GOT3 (cell line): ENCODE results near the gene OR4Q3.
"Not testable (repeated sequence)": the region's sequence is repeated elsewhere in the genome, so short reads cannot be mapped to it uniquely, and the experiment has no call there.

Experiments used
- DNase-seq: peaks from one replicate; lab custom pipeline; 2025; ENCODE audit warnings: mixed read lengths; lab: John Stamatoyannopoulos, UW

Gene OR4Q3

DNA sequence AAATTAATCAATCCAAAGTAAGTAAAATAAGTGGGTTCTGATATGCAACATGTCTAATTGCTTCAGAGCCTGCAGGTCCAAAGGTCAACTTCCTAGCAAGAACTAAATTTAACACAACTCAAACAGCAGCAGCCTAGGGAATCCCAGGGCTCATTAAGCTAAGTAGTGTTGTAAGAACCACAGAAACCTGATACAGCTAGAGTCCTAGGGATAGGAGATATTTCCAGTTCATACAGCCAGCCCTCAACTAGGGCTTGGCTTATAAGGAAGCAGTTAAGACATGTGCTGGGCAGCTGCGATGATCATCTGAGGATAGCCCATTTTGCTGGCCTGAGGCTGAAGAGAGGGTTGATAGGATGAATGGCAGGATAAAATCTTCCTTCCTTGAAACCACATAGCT, at the start of gene OR4Q3:
Gene OR4Q3, plus strand, starts transcription at position 316 of the 400 bp plus-strand sequence.
- DNase-seq = no peak

DNA sequence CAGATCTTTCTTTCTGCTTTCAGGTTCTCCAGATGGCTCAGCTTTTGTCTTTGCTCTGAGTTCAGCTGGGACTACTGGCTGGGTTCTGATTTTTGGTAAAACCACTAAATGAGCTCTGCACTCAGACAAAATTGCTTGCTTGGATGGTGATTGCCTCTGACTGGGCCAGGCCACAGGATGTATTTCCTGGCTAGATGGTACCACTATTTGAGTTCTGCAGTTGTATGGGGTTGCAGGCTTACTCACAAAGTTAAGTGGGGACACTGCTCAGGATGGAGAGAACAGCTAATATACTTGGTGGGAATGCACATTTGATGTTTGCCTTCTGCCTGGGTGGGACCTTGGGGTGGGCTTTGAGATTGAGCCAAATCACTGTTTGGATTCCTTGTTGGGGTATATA, 14.0 kb upstream of the OR4Q3 start:
- no peak for DNase-seq

DNA sequence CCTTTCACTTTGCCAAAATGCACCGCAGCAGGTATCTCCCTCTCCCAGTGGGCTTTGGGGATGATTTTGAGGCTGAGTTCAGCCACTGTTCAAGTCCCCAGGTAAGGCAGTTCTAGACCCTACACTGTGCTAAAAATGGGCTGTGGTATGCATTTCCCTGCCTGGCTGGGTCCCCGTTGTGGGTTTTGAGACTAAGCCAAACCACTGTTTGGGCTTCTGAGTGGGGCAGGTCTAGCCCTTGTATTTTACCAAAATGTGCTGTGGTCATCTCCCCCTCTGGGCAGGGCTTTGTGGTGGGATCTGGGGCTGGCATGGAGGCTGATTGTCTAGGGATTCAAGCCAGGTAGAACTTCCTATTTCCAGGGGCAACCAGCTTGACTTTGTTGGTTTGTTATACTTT, 13.6 kb upstream of the OR4Q3 start:
- DNase-seq = no peak

DNA sequence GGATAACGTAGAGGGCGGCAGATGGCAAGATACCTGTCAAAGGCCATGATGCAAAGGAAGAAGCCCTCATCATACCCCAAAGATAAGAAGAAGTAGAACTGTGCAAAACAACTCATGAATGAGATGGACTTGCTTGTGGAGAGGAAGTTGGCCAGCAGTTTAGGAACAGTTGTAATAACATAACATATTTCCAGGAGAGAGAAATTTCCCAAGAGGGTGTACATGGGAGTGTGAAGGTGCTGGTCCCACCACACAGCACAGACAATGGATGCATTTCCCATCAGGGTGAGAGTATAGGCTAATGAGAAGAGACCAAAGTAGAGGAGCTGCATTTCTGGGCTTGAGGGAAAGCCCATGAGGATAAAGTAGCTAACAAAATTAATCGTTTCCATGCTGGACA, 9.5 kb upstream of the OR4Q3 start:
- DNase-seq = not testable (repeated sequence)

DNA sequence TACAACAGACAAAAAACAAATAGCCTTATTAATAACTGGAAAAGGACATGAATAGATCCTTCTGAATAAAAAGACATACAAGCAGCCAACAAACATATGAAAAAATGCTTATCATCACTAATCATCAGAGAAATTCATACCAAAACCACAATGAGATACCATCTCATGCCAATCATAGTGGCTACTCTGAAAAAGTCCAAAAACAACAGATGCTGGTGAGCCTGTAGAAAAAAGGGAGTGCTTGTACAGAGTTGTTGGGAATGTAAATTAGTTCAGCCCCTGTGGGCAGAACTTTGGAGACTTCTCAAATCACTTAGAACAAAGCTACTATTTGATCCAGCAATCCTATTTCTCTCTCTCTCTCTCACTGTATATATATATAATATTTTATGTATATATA, 8.9 kb downstream of the OR4Q3 start:
- not testable (repeated sequence) for DNase-seq

DNA sequence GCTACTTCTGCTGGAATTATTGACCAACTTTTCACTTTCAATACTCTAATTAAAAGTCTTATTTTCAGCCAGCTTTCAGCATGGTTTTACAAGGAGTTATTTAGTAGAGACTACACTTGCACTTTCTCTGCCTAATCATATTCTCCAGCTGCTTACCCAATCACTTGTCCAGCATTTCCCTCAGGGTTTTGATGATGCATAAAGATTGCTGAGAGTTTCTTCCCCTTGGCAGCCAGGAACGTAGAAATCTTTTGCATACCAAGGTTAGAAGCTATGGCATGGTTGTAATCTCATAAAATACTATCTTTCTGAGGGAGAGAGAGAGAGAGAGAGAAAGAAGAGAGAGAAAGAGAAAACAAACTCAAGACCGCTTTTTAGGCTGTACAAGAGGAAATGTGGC, 10.8 kb downstream of the OR4Q3 start:
- no peak for DNase-seq

DNA sequence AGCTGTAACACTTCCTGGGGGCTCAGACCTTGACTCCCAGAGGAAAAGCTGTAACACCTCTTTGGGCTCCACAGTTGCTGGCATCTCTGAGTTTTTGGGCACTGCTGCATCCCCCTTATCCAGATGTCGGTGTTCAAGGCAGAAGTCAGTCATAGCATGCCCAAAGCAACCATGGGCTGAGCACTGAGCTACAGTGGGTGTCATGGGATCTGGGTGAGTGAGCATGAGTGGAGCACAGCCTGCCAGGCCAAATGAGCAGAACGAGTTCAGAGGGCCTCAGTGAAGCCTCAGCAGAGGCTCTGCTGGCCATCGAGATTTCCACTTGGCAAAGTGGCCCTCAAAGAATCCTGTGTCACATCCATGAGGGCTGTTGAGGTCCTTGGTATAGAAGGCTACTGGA, 28.1 kb downstream of the OR4Q3 start:
- not testable (repeated sequence) for DNase-seq

DNA sequence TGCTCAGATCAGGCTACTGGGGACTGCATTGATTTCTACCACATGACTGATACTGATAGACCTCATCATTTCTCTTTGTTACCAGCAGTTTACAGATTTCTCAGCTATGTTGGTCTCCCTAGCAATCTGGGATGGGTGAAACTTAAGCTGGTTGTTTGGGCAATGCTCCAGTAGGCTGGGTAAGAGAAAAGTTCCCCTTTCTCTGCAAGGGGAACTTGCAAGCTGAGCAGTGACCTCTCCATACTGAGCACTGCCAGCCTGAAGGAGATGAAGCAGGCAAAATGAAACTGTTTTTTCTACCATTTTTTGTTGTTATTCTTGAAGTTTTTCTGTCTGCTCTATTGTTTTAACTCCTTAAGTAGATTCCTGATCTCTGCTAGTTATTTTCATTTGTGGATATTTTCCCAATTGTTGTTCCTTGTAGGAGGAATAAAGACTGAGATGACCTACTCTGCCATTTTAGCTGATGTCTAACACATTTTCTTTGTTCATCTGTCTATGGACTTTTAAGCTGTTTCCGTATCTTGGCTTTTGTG, 28.6 kb downstream of the OR4Q3 start:
- no peak for DNase-seq

DNA sequence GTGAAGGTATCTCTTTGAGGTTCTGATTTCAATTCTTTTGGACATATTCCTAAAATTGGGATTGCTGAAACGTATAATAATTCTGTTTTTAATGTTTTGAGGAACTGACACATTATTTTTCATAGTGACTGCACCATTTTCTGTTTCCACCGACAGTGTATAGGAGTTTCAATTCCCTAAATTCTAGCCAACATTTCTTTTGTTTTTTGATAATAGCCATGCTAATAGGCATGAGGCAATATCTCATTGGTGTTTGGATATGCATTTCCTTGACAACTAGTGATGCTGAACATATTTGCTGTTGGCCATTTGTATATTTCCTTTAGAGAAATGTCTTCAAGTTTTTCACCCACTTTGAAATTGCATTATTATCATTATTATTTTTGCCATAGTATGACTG, 29.1 kb downstream of the OR4Q3 start:
- DNase-seq = not testable (repeated sequence)

DNA sequence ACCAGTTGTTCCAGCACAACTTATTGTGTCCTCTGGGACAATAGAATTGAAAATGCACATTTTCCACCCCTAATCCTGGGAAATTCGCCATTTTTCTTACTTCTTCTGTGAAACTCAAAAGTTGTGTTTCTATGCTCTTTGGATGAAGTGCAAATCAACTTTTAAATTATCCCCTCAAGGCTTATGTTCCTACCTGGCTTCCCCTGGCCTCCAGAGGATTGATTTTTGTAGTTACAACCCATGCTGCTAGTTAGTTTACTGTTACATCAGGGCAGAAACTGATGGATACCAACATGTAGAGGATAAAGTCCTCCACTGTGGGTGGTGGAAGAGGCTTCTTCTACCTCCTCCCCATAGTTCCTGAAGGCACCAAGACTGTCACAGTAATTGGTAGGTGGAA, 29.8 kb downstream of the OR4Q3 start, which contains the start of gene OR4M1:
Gene OR4M1, plus strand, starts transcription at position 301 of the 400 bp plus-strand sequence. CDS start 6,819 bp downstream, outside the sequence.
- DNase-seq = not testable (repeated sequence)

DNA sequence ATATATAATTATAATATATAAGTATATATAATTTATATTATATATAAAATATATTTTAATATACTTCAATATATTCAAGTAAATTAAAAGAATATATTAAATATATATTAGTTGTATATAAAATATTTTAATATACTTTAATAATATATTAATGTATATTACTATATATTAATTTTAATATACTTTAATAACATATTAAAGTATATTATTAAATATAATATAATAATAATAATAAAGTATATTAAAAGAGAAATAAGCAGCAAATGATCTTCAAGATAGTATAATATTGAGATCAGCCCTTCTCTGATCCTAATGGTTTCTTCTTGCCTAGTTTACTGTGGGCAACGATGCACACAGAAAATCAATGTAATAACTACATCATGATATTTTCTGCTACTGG, 32.2 kb downstream of the OR4Q3 start:
- DNase-seq = no peak

DNA sequence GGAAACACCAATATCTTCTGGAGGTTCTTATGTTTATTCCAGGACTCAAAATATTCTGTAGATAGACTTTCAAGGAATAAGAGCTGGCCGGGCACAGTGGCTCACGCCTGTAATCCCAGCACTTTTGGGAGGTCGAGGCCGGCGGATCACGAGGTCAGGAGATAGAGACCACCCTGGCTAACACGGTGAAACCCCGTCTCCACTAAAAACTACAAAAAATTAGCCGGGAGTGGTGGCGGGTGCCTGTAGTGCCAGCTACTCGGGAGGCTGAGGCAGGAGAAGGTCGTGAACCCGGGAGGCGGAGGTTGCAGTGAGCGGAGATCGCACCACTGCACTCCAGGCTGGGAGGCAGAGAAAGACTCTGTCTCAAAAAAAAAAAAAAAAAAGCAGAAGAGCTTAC, 42.5 kb downstream of the OR4Q3 start:
- DNase-seq = not testable (repeated sequence)

DNA sequence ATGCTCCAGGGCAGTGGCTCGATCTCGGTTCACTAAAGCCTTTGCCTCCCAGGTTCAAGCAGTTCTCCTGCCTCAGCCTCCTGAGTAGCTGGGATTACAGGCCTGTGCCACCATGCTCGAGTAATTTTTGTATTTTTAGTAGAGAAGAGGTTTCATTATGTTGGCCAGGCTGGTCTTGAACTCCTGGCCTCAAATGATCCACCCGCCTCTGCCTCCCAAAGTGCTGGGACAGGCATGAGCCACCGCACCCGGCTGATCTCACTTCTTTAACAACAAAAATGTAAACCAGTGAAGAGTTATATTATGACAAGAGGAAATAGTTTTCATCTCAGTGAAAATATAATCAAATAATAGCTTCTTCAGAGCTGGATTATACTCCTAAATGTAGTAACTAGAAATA, 43.9 kb downstream of the OR4Q3 start:
- DNase-seq = not testable (repeated sequence)

DNA sequence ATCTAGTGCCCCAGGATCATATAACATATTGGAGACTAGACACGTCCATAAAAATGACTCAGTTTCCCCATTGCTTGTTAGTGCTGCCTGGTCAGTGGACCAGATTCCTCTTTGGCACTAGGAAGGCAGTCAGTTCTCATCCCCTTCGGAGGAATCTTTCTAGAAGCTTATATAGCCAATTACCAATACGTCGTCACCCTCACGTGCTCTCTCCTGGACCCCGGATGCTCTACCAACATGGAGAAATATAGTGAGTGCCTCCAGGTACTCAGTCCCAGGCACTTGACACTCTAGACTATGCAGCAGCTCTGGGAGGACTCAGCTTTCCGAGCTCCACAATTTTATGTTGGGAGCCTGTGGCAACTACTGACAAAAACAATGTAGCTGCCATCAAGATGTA, 44.8 kb downstream of the OR4Q3 start:
- not testable (repeated sequence) for DNase-seq

DNA sequence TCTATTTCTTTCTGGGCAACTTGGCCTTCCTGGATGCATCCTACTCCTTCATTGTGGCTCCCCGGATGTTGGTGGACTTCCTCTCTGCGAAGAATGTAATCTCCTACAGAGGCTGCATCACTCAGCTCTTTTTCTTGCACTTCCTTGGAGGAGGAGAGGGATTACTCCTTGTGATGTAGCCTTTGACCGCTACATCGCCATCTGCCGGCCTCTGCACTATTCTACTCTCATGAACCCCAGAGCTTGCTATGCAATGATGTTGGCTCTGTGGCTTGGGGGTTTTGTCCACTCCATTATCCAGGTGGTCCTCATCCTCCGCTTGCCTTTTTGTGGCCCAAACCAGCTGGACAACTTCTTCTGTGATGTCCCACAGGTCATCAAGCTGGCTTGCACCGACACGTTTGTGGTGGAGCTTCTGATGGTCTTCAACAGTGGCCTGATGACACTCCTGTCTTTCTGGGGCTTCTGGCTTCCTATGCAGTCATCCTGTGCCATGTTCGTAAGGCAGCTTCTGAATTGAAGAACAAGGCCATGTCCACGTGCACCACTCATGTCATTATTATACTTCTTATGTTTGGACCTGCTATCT, 53.2 kb downstream of the OR4Q3 start:
- DNase-seq = not testable (repeated sequence)
